Stimulated activated CD8-positive, alpha-beta memory T cell treated with anti-CD3 and anti-CD28 coated beads, Interleukin-4, amount 100 ng/mL, for 48 hours (primary cell): ENCODE measurements around the gene TMEM168.
"Not testable (repeated sequence)": the region's sequence is repeated elsewhere in the genome, so short reads cannot be mapped to it uniquely, and the experiment has no call there.

Experiments
- DNase-seq: peaks from one replicate; pipeline ENCODE4 v3.0.0-alpha.2; 2020

Gene TMEM168

DNA sequence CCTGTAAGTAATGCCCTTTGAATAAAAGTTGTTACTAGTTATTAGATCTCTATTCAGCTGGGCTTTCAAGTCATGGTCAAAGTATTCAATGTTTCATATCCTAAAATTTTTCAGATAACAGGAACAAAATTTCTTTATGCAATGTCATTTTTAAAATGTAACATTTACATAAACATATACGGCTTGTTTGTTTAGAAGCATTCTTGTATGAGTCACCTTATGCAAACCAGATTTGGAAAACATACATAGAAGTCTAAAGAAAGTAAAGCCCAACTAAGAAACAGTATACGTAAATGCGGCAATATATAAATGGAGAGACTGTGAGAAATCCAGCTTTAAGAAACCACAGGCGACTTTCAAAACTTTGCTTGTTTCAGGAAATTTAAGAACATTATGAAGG lies 10.5 kb downstream of the TMEM168 start:
- DNase-seq: no peak

DNA sequence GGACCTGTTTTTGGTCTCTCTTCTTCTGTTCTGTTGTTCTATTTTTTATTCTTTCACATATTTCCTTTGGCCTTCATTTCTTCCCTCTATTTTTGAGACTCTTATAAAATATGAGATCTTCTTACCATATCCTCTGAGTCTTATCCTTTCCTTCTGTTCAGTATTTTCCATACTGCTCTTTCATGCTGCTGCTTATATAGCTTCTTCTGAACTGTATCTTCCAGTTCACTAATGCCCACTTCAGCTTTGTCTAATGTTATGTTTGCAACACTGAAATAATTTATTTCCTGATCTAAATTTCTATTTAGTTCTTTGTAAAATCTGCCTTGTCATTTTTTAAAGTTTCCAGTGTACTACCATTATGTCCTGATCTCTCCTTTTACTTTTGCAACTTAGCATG lies 12.8 kb downstream of the TMEM168 start:
- no peak for DNase-seq

DNA sequence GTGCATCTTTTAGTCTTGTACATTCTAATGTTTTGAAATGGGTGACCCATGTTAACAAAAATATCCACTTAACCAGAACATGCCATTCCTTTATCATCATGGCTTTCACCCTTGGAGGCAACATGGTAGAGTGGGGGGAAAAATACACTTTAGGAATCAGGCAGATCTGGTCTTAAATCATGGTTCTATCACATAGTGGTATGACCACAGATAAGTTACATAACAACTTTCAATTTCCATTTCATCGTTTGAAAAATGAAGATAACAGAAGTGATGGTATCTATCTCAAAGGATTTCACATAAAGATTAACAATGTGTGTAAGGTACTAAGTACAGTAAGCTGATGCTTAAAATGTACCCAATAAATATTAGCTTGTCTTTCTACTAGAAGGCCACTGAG lies 19.0 kb downstream of the TMEM168 start:
- no peak for DNase-seq

DNA sequence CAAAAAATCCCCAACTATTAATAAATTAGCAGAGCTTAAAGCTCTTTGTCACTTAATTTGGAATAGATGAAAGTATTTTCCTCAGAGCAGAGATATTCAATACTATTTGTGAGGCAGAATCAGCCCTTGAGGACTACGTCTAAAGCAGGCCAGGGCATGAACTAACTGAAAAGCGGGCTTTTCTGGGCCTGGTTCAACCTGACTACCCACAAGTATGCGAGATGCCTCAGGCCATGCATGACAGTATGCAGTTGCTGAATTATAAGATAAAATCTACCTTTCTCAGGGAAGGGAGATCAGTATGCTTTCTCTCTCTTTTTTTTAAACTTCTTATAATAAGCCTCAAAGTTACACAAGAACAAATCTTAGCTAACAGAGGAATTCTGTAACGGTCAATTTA lies 20.1 kb downstream of the TMEM168 start:
- DNase-seq: no peak

DNA sequence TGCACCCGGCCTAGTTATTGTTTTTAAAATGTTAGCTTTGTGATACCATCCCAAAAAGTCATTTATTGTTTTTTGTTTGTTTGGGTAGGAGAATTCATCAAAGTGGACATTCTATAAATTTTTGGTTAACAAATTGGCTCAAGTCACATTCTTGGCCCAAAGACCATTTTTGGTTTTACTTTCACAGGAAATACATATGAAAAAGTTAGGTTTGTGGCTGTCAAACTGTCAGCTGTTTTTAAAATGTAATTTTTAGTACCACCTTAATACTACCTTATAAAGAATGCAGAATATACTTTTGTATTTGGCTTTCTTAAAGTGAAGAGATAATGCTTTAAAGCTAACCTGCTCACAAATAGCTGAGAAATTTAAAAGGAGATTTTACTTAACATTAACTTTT lies 25.1 kb downstream of the TMEM168 start:
- DNase-seq: no peak

DNA sequence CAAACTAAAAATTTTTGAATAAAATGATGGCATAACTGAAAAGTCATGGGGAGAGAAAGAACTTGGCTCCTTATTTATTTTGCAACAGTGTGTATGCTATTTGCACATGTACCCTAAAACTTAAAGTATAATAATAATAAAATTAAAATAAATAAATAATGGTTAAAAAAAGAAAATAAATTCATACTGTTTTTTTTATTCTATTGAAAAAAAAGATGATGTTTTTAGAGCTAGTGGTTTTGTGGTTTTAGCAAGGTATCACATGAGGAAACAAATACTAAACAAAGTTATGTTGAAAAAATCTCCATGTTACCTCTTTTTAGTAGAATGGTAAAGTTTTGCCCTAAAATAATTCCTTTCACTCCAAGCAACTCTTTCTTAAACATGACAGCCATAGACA lies 26.2 kb downstream of the TMEM168 start:
- DNase-seq: no peak

DNA sequence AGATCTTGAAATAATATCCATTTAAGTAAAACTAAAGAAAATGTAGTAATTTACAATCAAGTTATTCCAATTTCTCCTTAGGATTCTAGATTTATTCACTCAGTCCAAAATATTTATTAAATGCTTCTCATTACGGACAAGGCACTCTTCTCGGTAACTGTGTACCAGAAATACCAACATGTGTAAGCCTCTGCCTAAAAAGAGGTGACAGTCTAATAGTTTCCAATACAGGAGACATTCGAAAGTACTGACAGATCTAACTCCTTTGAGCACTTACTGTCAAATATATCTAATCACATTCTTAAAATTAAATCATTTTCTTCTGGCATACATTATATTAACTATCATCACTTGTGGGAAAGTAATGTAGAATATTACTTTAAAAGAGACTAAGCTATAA lies 26.9 kb downstream of the TMEM168 start:
- no peak for DNase-seq

DNA sequence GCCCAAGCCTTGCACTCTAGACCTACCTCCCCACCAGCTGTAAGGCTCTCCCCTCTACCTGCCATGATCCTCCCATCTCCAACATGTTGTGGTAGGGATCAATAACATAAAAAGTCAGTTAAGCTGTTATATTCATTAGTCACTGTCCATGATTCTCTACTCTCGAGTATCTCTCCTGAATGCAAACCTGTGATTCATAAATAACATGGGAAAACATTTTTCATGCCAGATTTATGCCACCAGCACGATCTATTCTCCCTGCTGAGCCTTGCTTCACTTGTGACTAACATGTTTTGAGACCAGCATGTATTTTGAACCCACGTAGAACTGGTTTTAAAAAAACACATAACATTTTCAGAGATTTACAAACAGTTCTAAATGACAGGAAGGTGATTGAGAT lies 30.3 kb downstream of the TMEM168 start:
- DNase-seq: no peak

DNA sequence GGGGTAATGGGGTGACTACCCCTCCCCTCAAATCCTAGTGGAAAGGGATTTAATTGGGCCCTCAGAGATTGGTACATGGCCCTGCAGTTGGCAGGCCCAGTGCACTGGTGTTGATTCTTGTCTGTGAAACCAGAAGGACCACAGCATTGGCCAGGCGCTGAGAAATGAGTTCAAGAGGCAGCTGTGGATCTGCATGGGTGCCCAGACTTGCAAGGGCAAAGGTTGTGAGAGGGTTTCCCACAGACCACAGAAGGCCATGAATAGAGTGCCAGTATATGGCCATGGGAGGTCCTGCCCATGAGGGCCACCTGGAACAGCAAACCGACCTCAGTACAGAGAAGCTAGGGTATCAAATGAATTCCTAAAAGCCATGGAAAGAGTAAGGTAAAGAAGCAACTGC lies 32.9 kb downstream of the TMEM168 start:
- no peak for DNase-seq

DNA sequence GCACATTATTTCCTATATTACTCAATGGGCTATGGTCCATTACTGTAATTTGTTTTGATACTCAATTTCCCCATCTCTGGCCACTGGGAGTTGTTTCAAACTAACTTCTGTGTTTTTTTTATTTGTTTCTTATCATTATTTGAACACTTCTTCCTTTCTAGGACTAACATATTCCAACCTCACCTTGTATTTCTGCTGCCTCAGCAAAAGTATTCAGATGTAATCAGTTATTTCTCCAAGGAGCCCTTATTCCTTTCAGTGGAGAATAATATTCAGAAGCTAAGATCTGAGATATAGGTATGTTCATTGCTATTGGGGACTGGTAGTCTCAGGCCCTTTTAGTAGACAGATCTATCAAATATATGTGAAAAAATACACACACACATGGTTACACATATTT lies 36.9 kb downstream of the TMEM168 start:
- DNase-seq: no peak

DNA sequence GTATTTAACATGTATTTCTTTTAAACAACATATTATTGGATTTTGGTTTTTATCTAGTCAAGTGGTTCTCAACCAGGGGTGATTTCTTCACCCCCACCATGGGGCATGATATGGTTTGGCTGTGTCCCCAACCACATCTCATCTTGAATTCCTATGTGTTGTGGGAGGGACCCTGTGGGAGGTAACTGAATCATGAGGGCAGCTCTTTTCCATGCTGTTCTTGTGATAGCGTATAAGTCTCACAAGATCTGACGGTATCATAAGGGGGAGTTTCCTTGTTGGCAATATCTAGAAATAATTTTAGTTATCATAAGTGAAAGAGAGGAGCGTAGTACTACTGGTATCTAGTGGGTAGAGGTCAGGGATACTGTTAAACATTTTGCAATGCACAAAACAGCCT lies 37.6 kb downstream of the TMEM168 start:
- no peak for DNase-seq

DNA sequence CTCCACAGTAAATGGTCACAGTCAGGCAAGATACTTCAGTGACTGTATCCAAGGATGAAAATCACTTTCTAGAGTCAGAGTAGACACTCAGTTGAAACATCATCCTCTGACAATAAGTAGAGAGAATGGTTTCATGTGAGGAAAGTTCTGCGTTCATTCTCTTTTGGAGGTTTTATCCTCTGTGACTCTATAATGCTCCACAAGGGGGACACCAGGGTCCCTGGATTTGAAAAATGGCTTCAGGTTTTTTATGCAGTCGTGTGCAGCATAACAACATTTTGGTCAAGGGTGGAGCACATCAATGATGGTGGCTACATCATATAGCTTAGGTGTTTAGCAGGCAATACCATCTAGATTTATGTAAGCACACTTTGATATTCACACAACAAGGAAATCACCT lies 40.4 kb downstream of the TMEM168 start:
- DNase-seq: no peak

DNA sequence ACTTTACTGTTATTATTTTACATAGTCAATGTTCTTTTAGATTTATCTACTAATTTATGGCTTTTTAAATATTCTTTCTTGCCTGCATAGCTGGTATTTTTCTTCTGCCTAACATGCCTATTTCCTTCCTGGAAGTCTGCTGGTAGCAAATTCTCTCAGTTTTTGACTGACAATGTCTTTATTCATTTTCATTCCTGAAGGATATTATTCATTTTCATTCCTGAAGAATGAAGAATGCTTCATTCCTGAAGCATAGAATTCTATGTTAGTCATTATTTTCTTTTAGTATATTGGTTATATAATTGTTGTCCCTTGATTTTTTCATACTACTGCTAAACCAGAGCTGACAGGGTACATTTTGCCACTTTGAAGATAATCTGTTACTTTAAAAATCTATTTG lies 41.8 kb downstream of the TMEM168 start:
- no peak for DNase-seq

DNA sequence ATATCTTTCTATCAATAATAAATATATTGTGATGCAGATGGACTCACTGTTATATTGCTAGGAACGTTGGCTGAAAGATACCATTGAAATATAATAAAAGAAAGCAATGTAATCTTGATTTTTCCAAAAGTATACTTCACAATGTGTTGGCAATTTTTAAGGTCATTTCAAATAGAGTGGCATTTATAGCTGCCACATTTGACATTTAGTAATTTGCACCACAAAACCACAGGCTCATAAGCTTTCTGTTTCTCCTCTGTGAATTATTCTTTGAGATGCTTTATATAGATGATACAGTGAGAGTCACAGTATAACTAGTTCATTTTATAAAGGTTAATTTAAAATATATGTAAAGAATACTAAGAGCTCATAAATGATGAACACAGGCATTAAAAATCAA lies 44.6 kb downstream of the TMEM168 start:
- no peak for DNase-seq

DNA sequence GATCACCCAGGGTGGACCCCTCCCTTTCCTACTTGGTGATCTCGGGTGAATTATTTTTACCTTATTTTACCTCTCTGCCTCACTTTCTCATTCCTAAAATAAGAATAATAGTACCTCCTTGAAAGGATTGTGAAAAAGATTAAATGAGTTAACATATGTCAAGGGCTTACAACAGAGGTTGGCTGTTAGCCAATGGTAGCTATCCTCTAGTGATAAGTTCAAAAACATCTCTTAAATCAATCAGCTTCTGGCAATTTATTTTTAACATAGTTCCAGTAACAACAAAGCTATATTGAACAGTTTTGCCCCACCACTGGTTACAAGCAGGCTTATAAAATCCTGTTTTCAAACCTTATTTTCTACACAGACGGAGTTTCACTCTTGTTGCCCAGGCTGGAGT lies 45.4 kb downstream of the TMEM168 start:
- DNase-seq: no peak

DNA sequence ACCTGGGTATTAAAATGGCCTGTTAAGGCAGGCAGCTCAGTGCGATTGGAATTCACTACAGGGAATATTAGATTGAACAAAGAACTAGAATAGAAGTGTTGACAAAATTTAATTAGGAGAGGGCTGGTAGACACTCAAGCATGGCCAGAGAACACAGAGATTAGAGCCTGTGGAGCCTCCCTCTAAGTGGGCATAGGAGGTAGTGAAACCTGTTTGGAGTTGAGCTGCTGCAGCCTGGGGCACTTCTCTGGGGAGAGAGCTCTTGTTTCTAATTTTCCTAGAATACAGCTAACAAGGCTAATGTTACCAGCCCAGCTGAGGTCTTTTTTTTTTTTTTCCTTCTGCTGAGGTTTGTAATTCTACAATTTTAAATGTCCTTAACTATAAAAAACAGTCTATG lies 46.4 kb downstream of the TMEM168 start:
- DNase-seq: no peak

DNA sequence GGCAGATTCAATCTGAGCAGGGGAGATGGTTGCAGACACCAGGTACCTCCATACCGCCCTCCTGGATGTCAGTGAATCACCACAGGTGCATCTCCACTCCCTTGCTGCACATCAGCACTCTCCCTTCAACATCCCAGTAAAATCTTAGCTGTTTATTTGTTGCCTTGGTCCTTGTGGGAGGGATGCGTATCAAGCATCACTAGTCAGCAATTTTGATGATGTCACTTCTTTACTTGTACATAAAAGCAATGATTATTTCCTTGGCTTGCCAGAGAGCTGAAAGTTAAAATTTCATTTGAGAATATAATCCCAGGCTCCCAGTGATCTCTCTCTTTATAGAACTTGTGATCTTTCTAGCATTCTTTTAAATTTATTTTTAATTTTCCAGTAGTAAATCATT lies 49.5 kb downstream of the TMEM168 start:
- no peak for DNase-seq

DNA sequence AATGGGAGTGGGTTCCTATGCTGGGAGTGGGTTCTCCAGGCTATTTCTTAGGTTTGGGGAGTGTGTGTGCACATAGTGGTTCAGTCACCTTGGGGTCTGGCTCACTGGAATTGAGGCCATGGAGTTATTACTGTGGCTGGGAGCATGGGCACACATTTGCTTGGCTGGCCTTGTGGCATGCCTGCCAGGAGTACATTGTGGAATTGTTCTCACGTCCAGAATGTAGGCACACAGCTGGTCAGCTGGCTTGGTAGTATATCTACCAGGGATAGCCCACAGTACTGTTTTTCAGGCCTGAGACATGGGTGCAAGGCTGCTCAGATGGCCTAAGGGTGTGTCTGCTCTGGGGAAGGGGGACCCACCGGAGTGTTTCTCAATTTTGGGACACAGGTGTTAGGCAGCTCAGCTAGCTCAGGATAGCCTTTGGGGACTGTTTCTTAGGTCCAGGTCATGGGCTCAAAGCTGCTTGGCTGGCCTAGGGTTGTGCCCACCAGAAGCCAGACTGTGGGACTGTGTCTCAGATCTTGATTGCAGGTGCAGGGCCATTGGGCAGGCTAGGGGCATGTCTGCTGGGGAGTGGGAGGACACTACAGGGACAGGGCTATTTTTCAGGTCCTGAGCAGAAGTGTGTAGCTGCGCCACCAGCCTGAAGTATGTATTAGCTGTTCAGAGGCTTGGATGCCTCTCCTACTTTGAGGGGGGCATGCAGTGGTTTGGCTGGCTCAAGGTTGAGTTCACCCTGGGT lies 50.6 kb downstream of the TMEM168 start:
- no peak for DNase-seq

DNA sequence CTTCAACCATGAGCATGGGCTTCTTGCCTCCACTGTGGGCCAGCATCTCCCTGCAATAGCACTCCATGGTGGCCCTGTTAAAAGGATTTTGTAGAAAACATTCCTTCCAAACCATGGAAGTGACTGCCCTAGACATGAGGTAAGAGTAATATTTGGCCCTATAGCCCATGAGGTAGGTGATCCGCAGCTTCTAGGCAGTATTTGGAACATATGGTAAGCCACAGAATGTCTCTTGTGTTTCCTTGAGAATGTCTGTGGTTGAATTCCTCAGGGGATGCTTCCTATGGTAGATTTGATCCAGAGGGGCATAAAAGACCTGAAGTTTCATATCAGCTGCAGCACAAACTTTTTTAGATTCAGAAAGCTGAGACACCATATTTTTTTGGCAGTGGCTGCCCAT lies 54.9 kb downstream of the TMEM168 start:
- no peak for DNase-seq

DNA sequence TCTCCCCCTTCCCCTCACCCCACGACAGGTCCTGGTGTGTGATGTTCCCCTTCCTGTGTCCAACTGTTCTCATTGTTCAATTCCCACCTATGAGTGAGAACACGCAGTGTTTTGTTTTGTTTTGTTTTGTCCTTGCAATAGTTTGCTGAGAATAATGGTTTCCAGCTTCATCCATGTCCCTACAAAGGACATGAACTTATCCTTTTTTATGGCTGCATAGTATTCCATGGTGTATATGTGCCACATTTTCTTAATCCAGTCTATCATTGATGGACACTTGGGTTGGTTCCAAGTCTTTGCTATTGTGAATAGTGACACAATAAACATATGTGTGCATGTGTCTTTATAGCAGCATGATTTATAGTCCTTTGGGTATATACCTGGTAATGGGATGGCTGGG lies 58.9 kb downstream of the TMEM168 start:
- not testable (repeated sequence) for DNase-seq

DNA sequence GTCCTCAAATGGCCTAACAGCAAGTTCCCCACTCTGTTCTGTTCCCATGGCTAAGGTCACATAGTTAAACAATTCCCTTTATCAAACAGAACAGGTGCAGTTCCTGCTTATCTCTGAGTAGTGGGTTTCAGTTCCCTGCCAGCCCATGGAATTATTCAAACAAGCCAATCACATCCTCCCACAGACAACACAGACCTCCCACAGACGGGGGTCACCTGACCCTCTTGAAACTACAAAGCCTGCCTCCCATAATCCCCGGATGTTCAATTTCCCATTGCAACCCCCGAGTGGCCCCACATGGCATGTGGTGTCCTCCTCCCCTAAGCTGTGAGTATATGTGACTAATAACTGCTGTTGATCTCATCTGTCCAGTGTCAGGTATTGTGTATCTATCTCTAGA lies 64.1 kb downstream of the TMEM168 start:
- no peak for DNase-seq

DNA sequence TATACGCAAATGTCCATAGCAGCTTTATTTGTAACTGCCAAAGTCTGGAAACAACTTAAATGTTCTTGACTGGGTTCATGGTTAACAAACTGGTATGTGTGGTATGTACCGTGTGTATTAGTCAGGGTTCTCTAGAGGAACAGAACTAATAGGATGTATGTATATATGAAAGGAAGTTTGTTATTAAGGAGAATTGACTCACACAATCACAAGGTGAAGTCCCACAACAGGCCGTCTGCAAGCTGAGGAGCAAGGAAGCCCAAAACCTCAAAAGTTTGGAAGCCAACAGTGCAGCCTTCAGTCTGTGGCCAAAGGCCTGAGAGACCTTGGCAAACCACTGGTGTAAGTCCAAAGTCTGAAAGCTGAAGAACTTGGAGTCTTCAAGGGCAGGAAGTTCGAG lies 66.8 kb downstream of the TMEM168 start:
- no peak for DNase-seq

DNA sequence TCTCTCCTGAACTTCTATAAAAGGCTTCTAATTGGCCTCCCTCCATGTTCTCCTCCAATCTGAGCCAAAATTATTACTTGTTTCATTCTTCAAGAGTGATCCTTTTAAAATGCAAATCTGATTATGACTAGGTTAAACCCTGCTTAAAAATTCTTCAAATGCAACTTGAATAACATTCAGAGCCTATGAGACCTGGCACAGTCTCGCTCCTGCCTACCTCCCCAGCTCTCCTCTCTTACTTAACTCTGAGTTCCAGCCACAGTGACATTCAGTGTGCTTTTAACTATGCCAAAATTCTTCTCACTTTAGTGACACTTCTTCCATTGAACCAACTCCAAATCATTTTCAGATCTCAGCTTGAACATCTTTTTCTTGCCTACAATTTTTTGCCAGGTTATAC lies 68.8 kb downstream of the TMEM168 start:
- no peak for DNase-seq

DNA sequence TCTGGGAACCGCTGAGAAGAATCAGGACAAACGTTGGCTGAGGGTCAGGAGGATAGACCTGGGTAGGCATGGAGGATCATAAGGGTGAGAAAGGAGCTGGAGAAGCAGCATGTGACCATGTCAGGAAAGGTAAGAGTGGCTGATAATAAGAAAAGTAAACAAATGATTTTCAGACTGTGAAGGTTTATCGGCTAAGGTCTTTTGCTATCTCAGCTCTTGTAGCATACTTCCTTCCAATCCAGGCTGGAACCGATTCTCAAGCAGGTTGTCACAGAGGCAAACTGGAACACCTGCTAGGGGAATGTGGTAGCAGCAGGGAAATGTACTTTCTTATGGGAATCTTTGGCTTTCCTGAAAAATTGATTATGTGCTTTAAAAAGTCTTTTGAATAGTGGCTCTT lies 74.7 kb downstream of the TMEM168 start:
- no peak for DNase-seq

DNA sequence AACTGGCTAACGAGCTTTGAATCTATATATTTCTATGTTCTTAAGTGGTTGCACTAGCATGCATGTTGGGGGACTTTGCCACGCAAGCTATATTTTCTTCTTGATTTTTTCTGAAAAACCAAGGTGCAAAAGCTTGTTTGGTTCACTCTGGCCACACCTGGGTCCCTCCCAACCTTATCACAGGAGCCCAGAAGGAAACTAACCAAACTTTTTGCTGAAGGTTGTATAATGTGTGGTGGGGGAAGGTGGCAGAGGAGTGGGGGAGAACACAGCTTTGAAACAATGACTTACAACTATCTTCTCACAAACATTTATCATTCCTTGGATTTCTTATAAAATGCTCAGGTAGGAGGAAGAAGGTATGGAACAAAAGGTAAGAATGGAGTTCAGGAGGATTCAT lies 75.3 kb downstream of the TMEM168 start:
- no peak for DNase-seq
